Effector memory CD8-positive, alpha-beta T cell (primary cell): ENCODE data around the gene PDLIM7.

Experiments used
- ATAC-seq: fragments of 150-1000 bp; cut with Tn5 transposase; replicated peaks from 2 replicates; pipeline ENCODE4 v1.10.0; 2021; ENCODE audit warnings: mild to moderate bottlenecking, moderate library complexity
- DNase-seq, 3 experiments: peaks; one replicate each; pipeline ENCODE4 v3.0.0; 2021
- H3K27ac Mint-ChIP-seq, 2 donors: one replicate each; pipeline ENCODE4 v1.8.0; 2022; ENCODE audit warnings: mild to moderate bottlenecking in 2 of 2, mixed read lengths in 2 of 2, moderate library complexity in 2 of 2
- H3K27me3 Mint-ChIP-seq, 2 donors: one replicate each; pipeline ENCODE4 v1.8.0; 2022; ENCODE audit warnings: mixed read lengths in 2 of 2
- H3K36me3 Mint-ChIP-seq: one replicate; pipeline ENCODE4 v1.8.0; 2022; ENCODE audit warnings: mild to moderate bottlenecking, moderate library complexity, mixed read lengths; ENCODE audit not compliant: insufficient read depth
- H3K4me1 Mint-ChIP-seq, 2 donors: one replicate each; pipeline ENCODE4 v1.8.0; 2022; ENCODE audit warnings: low read depth in 2 of 2, mixed read lengths in 2 of 2
- H3K4me3 Mint-ChIP-seq, 2 donors: one replicate each; pipeline ENCODE4 v1.8.0; 2022; ENCODE audit warnings: mild to moderate bottlenecking in 2 of 2, mixed read lengths in 2 of 2, moderate library complexity in 2 of 2
- H3K9me3 Mint-ChIP-seq, 2 donors: one replicate each; pipeline ENCODE4 v1.8.0; 2022; ENCODE audit warnings: mixed read lengths in 2 of 2

Gene PDLIM7

GRCh38 chr5:177454397-177455035 is 42.9 kb downstream of the PDLIM7 start:
- peak; percentile 94 to 97 (median 95) for DNase-seq
- H3K27me3 Mint-ChIP-seq, result no peaks in the 10 kb centered on the region
- H3K36me3 Mint-ChIP-seq, result peaks cover 73% of the 10 kb centered on the region
- peak; percentile 59 for ATAC-seq
- no peaks in the 10 kb centered on the region for H3K9me3 Mint-ChIP-seq
- H3K4me1 Mint-ChIP-seq, result peaks cover 19 to 21% of the 10 kb centered on the region in 2 donors
- peak overlapping the region; percentile 86 to 92 for H3K27ac Mint-ChIP-seq
- peak overlapping the region; percentile 83 for H3K4me3 Mint-ChIP-seq

DNA sequence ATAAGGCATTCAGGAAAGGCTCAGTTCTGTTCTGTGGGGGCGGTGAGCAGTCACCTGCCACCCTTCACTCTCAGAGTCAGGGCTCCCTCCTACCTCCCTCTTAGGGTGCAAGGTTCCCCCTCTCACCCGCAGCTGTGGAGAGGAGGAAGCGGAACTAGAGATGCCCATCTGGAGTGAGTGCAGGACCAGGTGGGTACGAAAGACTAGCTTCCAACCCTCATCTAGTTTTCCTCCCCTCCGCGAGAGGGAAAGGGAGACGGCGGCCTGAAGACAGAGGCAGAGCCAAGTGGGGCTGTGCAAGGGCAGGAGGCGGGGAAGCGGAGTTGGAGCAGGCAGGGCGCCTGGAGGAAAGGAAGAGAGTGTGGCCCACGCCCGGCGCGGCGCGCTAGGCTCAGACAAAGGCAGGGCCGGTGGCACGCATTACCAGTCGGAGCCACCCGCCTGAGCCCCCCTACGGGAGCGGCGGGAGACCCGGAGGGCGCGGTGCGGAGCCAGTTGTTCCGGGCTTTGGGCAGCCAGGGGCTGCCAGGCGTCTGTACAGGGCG is 43.5 kb downstream of the PDLIM7 start:
- DNase-seq, result no peak
- Mint-ChIP-seq H3K27ac (peak overlapping the region; percentile 86 to 92), H3K4me3 (peak overlapping the region; percentile 65 to 83), H3K27me3 (no peaks in the 10 kb centered on the region), H3K36me3 (peaks cover 76% of the 10 kb centered on the region), H3K9me3 (no peaks in the 10 kb centered on the region), H3K4me1 (peaks cover 19 to 21% of the 10 kb centered on the region in 2 donors)
- ATAC-seq, result no peak

- DNase-seq, result no peak
- H3K27ac Mint-ChIP-seq, result peak overlapping the region; percentile 44 to 92
- no peaks in the 10 kb centered on the region for H3K27me3 Mint-ChIP-seq
- no peak for ATAC-seq
- H3K4me1 Mint-ChIP-seq, result peaks cover 27 to 29% of the 10 kb centered on the region in 2 donors
- no peaks in the 10 kb centered on the region for H3K9me3 Mint-ChIP-seq
- H3K36me3 Mint-ChIP-seq, result peaks cover 84% of the 10 kb centered on the region
- H3K4me3 Mint-ChIP-seq, result peak overlapping the region; percentile 27 to 31
Measured at GRCh38 chr5:177452688-177453638, 44.4 kb downstream of the PDLIM7 start.

GRCh38 chr5:177450667-177451424 is 46.6 kb downstream of the PDLIM7 start:
- no peak for ATAC-seq
- H3K27ac Mint-ChIP-seq, result peak overlapping the region in 1 of 2 donors; percentile 84
- peaks cover 25 to 29% of the 10 kb centered on the region in 2 donors for H3K4me1 Mint-ChIP-seq
- no peak overlapping the region for H3K4me3 Mint-ChIP-seq
- DNase-seq, result no peak
- no peaks in the 10 kb centered on the region for H3K27me3 Mint-ChIP-seq
- H3K9me3 Mint-ChIP-seq, result no peaks in the 10 kb centered on the region
- H3K36me3 Mint-ChIP-seq, result peaks cover 80% of the 10 kb centered on the region

DNA sequence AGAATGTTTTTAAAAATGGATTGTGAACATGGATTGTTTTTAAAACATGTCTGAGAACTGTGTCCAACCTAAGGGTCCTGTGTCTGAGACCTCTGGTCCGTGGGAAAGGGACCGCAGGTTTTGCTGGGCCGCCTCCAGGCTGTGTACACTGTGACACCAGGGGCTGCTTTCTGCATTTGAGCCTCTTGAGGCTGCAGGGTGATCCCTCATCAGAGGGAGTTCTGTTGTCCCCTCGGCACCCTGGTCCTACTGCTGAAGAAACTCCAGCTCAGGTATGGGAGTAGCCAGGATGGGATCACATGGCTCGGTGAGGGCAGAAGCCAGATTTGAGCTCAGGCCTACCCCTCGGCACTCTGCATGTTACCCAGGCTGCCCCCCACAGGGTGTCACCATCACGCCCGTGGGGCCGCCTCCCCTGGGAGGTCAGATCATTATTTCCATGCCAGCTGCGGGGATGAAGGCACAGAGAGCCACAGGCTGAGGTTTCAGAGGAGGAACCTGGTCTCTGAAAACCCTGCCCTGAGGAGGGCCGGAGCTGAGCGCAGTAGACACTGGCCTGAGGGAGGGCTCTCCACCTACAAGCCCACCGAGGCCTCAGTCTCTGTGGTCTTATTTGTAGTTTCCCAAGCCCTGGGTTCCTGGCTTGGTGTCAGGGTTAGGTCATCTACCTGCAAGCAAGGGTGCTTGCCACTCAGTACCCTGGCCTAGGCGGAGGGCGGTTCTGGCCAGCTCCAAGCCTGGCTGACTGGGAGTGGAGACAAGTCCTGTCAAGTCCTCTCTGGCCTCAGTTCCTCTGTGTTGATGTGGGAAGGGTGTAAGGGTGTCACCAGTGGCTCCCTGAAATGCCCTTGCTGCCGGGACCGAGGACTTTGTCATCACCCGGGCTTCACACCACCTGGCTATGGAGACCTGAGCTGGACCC is 48.0 kb downstream of the PDLIM7 start:
- no peak for DNase-seq
- H3K9me3 Mint-ChIP-seq, result no peaks in the 10 kb centered on the region
- H3K27ac Mint-ChIP-seq, result peak overlapping the region in 1 of 2 donors; percentile 74
- peaks cover 39 to 43% of the 10 kb centered on the region in 2 donors for H3K4me1 Mint-ChIP-seq
- ATAC-seq, result no peak
- H3K36me3 Mint-ChIP-seq, result peaks cover 73% of the 10 kb centered on the region
- no peak overlapping the region for H3K4me3 Mint-ChIP-seq
- no peaks in the 10 kb centered on the region for H3K27me3 Mint-ChIP-seq

GRCh38 chr5:177448244-177448950 is 49.0 kb downstream of the PDLIM7 start:
- H3K27me3 Mint-ChIP-seq, result no peaks in the 10 kb centered on the region
- H3K4me3 Mint-ChIP-seq, result peak overlapping the region; percentile 54 to 67
- peaks cover 43 to 46% of the 10 kb centered on the region in 2 donors for H3K4me1 Mint-ChIP-seq

GRCh38 chr5:177447611-177448243 is 49.7 kb downstream of the PDLIM7 start:
- no peak for DNase-seq
- no peaks in the 10 kb centered on the region for H3K9me3 Mint-ChIP-seq
- peaks cover 43 to 44% of the 10 kb centered on the region in 2 donors for H3K4me1 Mint-ChIP-seq
- peak overlapping the region; percentile 58 to 74 for H3K27ac Mint-ChIP-seq
- peak overlapping the region; percentile 54 to 67 for H3K4me3 Mint-ChIP-seq
- H3K36me3 Mint-ChIP-seq, result peaks cover 64% of the 10 kb centered on the region
- no peak for ATAC-seq
- no peaks in the 10 kb centered on the region for H3K27me3 Mint-ChIP-seq

More at GRCh38 chr5:177448244-177448950, 49.0 kb downstream of the PDLIM7 start:
- ATAC-seq (no peak), DNase-seq (no peak)
- H3K36me3 Mint-ChIP-seq, result peaks cover 68% of the 10 kb centered on the region
- H3K9me3 Mint-ChIP-seq, result no peaks in the 10 kb centered on the region
- peak overlapping the region; percentile 58 to 74 for H3K27ac Mint-ChIP-seq

DNA sequence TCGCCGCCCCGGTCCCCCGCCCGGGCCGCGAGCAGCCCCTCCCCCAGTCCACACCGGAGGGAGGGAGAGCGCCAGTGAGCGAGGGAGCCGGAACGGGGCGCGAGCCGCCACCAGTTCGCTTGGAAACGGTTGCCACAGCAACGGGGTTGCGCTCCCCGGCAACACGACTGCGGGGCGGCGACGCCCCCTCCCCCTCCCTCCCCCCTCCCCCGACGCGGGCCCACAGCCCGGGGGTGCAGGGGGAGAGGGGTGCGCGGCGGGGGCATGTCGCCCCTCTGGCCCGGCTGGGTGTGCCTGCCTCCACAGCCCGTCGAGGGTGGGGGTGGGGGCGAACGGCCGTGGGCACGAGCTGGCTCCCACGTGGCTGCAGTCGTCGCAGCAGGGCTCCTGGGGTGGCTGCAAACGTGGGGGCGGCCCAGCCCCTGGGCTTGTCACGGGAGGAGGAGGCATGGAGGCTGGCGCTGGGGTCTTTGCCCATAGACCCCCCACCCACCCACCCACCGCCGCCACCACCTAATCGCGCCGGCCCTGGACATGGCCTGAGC is 50.3 kb downstream of the PDLIM7 start:
- H3K27me3 Mint-ChIP-seq, result no peaks in the 10 kb centered on the region
- ATAC-seq (peak; percentile 58), DNase-seq (peak; percentile 74 to 81 (median 79))
- peaks cover 64% of the 10 kb centered on the region for H3K36me3 Mint-ChIP-seq
- peak overlapping the region in 1 of 2 donors; percentile 74 for H3K27ac Mint-ChIP-seq
- no peaks in the 10 kb centered on the region for H3K9me3 Mint-ChIP-seq
- peak overlapping the region; percentile 54 to 67 for H3K4me3 Mint-ChIP-seq
- peaks cover 42 to 47% of the 10 kb centered on the region in 2 donors for H3K4me1 Mint-ChIP-seq

DNA sequence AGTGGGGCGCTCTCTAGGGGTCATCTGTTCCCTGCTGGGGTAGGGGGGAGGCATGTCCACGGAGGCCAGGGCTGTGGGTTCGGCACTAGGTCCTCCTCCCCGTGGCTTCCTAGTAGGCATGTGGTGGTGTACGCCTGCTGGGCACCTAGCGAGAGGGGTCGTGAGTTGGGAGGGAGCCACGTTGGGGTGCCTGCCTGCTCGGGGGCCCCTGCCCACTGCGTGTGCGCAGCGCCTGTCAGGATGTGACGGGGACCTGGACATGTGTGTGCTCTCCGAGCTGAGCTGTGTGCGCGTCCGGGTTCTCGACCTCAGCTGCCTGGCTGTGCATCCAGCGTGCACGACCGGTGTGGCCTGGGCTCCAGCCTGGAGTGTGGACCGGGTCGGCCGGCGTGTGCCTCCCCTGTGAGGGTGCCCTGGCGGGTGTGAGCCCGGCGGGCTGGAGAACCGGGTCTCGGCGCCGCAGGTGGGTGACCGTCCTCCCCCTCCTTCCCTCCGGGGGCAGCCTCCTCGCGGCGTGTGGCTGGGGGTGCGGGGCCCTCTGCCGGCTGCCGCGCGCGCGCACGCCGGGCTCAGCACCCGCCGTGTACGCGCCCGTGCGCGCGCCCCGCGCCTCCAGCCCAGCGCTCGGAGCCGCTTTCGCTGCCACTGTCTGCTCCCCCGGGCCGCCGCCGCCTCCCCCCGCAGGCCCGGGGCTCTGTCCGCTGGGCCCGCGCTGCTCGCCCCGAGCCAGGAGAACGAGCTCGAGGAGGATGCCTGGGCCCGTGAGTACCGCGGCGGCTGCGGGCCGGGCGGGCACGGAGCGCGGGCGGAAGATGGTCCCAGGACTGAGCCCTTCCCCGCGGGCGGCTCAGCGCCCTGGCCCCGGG is 51.0 kb downstream of the PDLIM7 start, which contains the start of gene PRR7:
PRR7 (plus strand) TSS at position 615 of the 866 bp plus-strand sequence. CDS start 8,254 bp downstream, outside the sequence.
- DNase-seq (peak; percentile 74 to 78 (median 77)), ATAC-seq (peak; percentile 58)
- Mint-ChIP-seq H3K27ac (peak within 1 kb of the TSS; percentile 92 to 97), H3K9me3 (no peaks in the 10 kb centered on the region), H3K27me3 (no peaks in the 10 kb centered on the region), H3K4me3 (peak within 1 kb of the TSS; percentile 69 to 82), H3K36me3 (peaks cover 66% of the 10 kb centered on the region), H3K4me1 (peaks cover 43 to 44% of the 10 kb centered on the region in 2 donors)

DNA sequence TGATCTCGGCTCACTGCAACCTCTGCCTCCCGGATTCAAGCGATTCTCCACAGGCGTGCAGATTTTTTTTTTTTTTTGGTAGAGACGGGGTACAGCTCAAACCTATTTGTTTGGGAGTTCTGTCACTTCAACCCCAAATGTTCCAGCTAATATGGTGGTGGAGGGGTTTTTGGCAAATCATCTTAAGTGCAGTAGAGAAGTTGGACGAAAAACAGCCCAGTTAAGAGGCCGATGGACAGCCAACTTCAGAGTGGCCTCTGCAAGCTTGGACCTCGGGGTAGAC is 51.5 kb downstream of the PDLIM7 start:
- Mint-ChIP-seq H3K36me3 (peaks cover 71% of the 10 kb centered on the region), H3K27ac (peak overlapping the region; percentile 92 to 97), H3K4me1 (peaks cover 42 to 44% of the 10 kb centered on the region in 2 donors), H3K4me3 (peak overlapping the region; percentile 69 to 82), H3K27me3 (no peaks in the 10 kb centered on the region), H3K9me3 (no peaks in the 10 kb centered on the region)
- no peak for ATAC-seq
- no peak for DNase-seq
